ENCODE data around the gene TSPOAP1. TPM values are rescaled to one million over a fixed set of nuclear protein-coding genes. Genes with fewer than 3 reads are reported as not detected.

TSPOAP1 gene
- total RNA-seq, 1 donor from 2014 or later, result 101 TPM

- Mint-ChIP-seq H3K36me3 (ENCODE audit: insufficient read depth) (no peaks in the 10 kb centered on the region), H3K9me3 (ENCODE audit: low read depth) (no peaks in the 10 kb centered on the region), H3K27ac (no peak overlapping the region), H3K4me3 (ENCODE audit: low read depth) (no peak overlapping the region), H3K4me1 (ENCODE audit: low read depth) (no peaks in the 10 kb centered on the region), H3K27me3 (peaks cover 20% of the 10 kb centered on the region)
- TF ChIP-seq, protein P1, sequence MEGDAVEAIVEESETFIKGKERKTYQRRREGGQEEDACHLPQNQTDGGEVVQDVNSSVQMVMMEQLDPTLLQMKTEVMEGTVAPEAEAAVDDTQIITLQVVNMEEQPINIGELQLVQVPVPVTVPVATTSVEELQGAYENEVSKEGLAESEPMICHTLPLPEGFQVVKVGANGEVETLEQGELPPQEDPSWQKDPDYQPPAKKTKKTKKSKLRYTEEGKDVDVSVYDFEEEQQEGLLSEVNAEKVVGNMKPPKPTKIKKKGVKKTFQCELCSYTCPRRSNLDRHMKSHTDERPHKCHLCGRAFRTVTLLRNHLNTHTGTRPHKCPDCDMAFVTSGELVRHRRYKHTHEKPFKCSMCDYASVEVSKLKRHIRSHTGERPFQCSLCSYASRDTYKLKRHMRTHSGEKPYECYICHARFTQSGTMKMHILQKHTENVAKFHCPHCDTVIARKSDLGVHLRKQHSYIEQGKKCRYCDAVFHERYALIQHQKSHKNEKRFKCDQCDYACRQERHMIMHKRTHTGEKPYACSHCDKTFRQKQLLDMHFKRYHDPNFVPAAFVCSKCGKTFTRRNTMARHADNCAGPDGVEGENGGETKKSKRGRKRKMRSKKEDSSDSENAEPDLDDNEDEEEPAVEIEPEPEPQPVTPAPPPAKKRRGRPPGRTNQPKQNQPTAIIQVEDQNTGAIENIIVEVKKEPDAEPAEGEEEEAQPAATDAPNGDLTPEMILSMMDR (IDR thresholded peaks at IDR 0.05; ENCODE audit: unreplicated experiment), result no peak
- no peak for DNase-seq (ENCODE audit: low spot score, unreplicated experiment)
These were observed 43.2 kb downstream of the TSPOAP1 start for GRCh38 chr17:58285422-58285810.

DNA sequence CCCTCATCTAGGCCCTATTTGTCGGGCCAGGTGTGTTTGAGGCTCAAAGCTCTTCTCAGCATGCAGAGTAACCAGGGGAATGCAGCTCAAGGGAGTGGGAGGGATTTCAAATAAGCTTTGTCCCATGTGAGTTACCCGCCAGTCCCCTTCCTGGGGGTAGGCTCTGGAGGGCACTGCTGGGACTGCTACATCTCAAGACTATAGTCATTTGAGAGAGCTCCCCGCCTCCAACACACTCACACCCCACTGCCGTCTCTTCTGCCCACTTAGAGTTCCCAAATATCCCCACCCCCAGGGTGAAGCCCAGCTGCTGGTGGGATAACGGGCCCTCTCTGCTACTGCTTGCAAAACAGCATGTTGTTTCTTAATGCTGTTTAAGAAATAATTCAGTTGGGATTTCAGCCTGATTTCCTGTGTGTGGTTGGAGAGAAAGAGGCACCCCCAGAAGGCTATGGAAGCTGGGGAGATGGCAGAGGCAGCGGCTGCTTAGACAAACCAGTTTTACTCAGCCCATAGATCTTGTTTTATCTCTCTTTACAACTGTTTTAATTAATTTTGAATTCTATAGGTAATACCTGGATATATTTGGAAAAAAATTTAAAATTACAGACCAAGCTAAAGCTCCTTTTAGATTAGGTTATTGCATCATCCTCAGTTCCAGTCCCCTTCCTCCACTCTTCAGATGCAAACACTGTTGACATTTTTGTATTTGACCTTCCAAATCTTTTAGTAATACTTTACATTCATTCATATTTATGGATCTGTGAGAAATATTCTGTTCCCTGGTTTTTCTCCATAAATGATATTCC is 43.8 kb downstream of the TSPOAP1 start:
- TF ChIP-seq, protein P1 (IDR thresholded peaks at IDR 0.05; ENCODE audit: unreplicated experiment), result no peak
- H3K4me3 Mint-ChIP-seq (ENCODE audit: low read depth), result no peak overlapping the region
- H3K27ac Mint-ChIP-seq, result no peak overlapping the region
- no peaks in the 10 kb centered on the region for H3K9me3 Mint-ChIP-seq (ENCODE audit: low read depth)
- peaks cover 25% of the 10 kb centered on the region for H3K27me3 Mint-ChIP-seq
- no peaks in the 10 kb centered on the region for H3K4me1 Mint-ChIP-seq (ENCODE audit: low read depth)
- no peak for DNase-seq (ENCODE audit: low spot score, unreplicated experiment)
- no peaks in the 10 kb centered on the region for H3K36me3 Mint-ChIP-seq (ENCODE audit: insufficient read depth)

DNA sequence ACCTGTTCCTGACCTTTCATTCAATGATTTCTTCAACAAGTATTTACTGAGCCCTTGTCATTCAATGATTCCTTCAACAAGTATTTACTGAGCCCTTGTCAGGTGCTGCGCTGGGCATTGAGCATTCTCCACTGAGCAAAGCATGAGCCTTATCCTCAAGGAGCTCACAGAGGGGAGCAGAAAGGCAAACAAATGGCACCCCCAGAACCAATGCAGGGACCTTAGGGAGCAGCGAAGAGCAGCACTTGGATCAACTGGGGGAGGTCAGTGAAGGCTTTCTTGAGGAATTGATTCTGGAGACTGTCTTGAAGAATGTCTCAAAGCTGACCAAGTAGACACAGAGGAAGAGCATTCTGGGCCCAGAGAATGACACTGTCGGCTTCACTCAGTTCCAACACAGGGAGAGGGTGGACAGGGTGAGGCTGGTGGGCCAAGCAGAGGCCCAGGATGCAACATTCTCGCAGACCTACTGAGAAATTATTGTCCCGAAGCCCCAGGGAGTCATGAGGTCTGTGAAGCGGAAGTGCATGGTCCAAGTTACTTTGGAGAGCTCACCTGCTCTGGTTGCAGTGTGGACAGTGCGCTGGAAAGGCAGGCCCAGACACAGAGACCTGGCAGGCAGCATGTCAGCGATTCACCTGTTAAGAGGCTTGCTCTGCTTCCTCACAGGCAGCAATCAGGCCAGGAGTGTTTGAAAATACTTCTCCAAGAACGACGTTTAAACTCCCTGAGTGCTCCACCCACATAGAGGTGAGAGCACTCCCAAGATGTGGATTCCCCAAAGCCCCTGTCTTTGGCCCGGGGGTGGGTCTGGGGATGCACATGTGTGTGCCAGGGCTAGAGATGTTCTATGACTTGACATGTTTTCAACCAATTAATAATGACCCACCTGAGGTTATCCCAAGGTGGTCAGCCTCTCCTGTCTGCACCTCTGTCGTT is 44.7 kb downstream of the TSPOAP1 start:
- no peak overlapping the region for H3K4me3 Mint-ChIP-seq (ENCODE audit: low read depth)
- no peak overlapping the region for H3K27ac Mint-ChIP-seq
- no peaks in the 10 kb centered on the region for H3K4me1 Mint-ChIP-seq (ENCODE audit: low read depth)
- H3K27me3 Mint-ChIP-seq, result peaks cover 29% of the 10 kb centered on the region
- no peak for DNase-seq (ENCODE audit: low spot score, unreplicated experiment)
- no peaks in the 10 kb centered on the region for H3K36me3 Mint-ChIP-seq (ENCODE audit: insufficient read depth)
- no peaks in the 10 kb centered on the region for H3K9me3 Mint-ChIP-seq (ENCODE audit: low read depth)
- TF ChIP-seq, protein P1 (IDR thresholded peaks at IDR 0.05; ENCODE audit: unreplicated experiment), result no peak

DNA sequence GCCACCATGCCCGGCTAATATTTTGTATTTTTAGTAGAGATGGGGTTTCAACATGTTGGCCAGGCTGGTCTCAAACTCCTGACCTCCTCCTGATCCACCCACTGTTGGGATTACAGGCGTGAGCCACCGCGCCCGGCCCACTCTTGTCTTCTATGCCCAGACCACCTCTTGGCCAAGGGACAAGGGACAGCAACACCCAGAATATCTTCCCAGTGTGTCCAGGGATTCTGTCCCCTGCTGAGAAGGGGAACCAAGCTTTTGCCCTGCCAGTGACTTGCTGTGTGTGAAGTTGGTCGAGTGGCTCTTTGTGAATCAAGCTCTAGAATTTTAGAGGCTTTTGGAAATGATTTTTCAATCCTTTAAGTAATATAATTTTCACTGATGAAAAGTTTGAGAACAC is 46.2 kb downstream of the TSPOAP1 start:
- Mint-ChIP-seq H3K4me3 (ENCODE audit: low read depth) (no peak overlapping the region), H3K27me3 (peaks cover 40% of the 10 kb centered on the region), H3K27ac (no peak overlapping the region), H3K9me3 (ENCODE audit: low read depth) (no peaks in the 10 kb centered on the region), H3K36me3 (ENCODE audit: insufficient read depth) (no peaks in the 10 kb centered on the region), H3K4me1 (ENCODE audit: low read depth) (no peaks in the 10 kb centered on the region)
- TF ChIP-seq, protein P1 (IDR thresholded peaks at IDR 0.05; ENCODE audit: unreplicated experiment), result no peak
- DNase-seq (ENCODE audit: low spot score, unreplicated experiment), result no peak

- Mint-ChIP-seq H3K36me3 (ENCODE audit: insufficient read depth) (no peaks in the 10 kb centered on the region), H3K4me1 (ENCODE audit: low read depth) (no peaks in the 10 kb centered on the region), H3K4me3 (ENCODE audit: low read depth) (no peak overlapping the region), H3K27me3 (peaks cover 40% of the 10 kb centered on the region), H3K9me3 (ENCODE audit: low read depth) (no peaks in the 10 kb centered on the region), H3K27ac (no peak overlapping the region)
- TF ChIP-seq, protein P1 (IDR thresholded peaks at IDR 0.05; ENCODE audit: unreplicated experiment), result no peak
- DNase-seq (ENCODE audit: low spot score, unreplicated experiment), result no peak
These were observed 47.0 kb downstream of the TSPOAP1 start for GRCh38 chr17:58281511-58282011.

Data from progenitor cell of endocrine pancreas (in vitro differentiated cells).